Left lung (tissue), 10 donors: ENCODE measurements around the gene RSPO1. TPM values are rescaled to one million over a fixed set of nuclear protein-coding genes. Genes with fewer than 3 reads are reported as not detected.
"Not testable (repeated sequence)": the region's sequence is repeated elsewhere in the genome, so short reads cannot be mapped to it uniquely, and the experiment has no call there.

ENCODE experiments used
- ATAC-seq: fragments of 200-7000 bp; cut with Tn5 transposase; one replicate; pipeline ENCODE4 v1.9.1; 2020; ENCODE audit warnings: moderate library complexity
- DNase-seq, 4 donors: peaks; one replicate each; pipeline ENCODE4 v3.0.0-alpha.2; 2013 to 2020
- H3K27ac ChIP-seq, 2 donors: fragments of 200-600 bp; sonication (generic) in 1 of 2; one replicate each; pipeline versions ENCODE4 v1.5.0 to v1.8.0; 2020 to 2021
- H3K27me3 ChIP-seq, 2 donors: fragments of 200-600 bp; sonication (generic) in 1 of 2; one replicate each; pipeline versions ENCODE4 v1.5.0 to v1.8.0; 2020 to 2021
- H3K36me3 ChIP-seq, 2 donors: fragments of 200-600 bp; sonication (generic) in 1 of 2; one replicate each; pipeline versions ENCODE4 v1.5.0 to v1.8.0; 2020 to 2021
- H3K4me1 ChIP-seq, 2 donors: fragments of 200-600 bp; one replicate each; pipeline ENCODE4 v1.8.0; 2021
- H3K4me3 ChIP-seq, 2 donors: fragments of 200-600 bp; sonication (generic) in 1 of 2; one replicate each; pipeline versions ENCODE4 v1.5.0 to v1.8.0; 2020 to 2021; ENCODE audit warnings: mild to moderate bottlenecking in 1 of 2
- H3K9me3 ChIP-seq, 2 donors: fragments of 200-600 bp; sonication (generic) in 1 of 2; one replicate each; pipeline versions ENCODE4 v1.5.0 to v1.8.0; 2020 to 2021
- CTCF ChIP-seq, 2 donors: fragments of 200-600 bp; sonication (generic) in 1 of 2; IDR thresholded peaks; one replicate each; pipeline versions ENCODE4 v1.5.0 to v1.8.0; 2021; ENCODE audit warnings: antibody characterized with exemption in 2 of 2
- intact Hi-C, 2 donors: fragments of 100-400 bp; cut with DNase I; formaldehyde crosslinking; loops; one replicate each; pipeline versions ENCODE4 v1.11.2 to v1.14.2; 2022
- polyA plus RNA-seq, 6 donors: library from polyadenylated mRNA; unstranded; fragments of 120-200 nt; gene quantifications; one replicate each; pipeline ENCODE4 v1.2.1, GENCODE V29; 2013; ENCODE audit not compliant: insufficient read length in 6 of 6
- total RNA-seq, 2 donors: library from RNA; stranded (reverse); fragmentation: NEBNext Ultra II Directional; extraction: Animal tissue kit (Norgen Biotek cat#: 25700); gene quantifications; one replicate each; pipeline ENCODE4 v1.2.1, GENCODE V29; 2021
- donor health status: DM: no; HTN: yes; CAD: no.
- donor health status: DM: no; HTN: no; CAD: no.

The RSPO1 gene
- total and polyA plus RNA-seq, 8 donors = 0.52 to 2.2 (median 1.5) TPM

GRCh38 chr1:37596182-37596667 lies 38.5 kb downstream of the RSPO1 start:
- Histone ChIP-seq H3K27me3 (no peaks in the 10 kb centered on the region), H3K36me3 (peaks cover 0 to 20% of the 10 kb centered on the region in 2 donors), H3K9me3 (no peaks in the 10 kb centered on the region), H3K4me3 (peak overlapping the region; percentile 66 to 72), H3K4me1 (peaks cover 12 to 22% of the 10 kb centered on the region in 2 donors), H3K27ac (peak overlapping the region; percentile 72 to 87)
- ATAC-seq (peak; percentile 18), DNase-seq (no peak)
- intact Hi-C loops = no loop called here
- TF ChIP-seq CTCF (IDR thresholded peaks at IDR 0.05) = no peak

GRCh38 chr1:37595440-37596181 lies 39.1 kb downstream of the RSPO1 start, which contains the start of gene GNL2:
Gene GNL2 (minus strand): TSS chr1:37595937. CDS start chr1:37595822, 115 bp downstream.
- intact Hi-C loops = no loop called here
- Histone ChIP-seq H3K4me3 (peak within 1 kb of the TSS; percentile 66 to 72), H3K36me3 (peaks cover 0 to 26% of the 10 kb centered on the region in 2 donors), H3K27me3 (no peaks in the 10 kb centered on the region), H3K9me3 (no peaks in the 10 kb centered on the region), H3K27ac (peak within 1 kb of the TSS; percentile 72 to 87), H3K4me1 (peaks cover 12 to 22% of the 10 kb centered on the region in 2 donors)
- TF ChIP-seq CTCF (IDR thresholded peaks at IDR 0.05) = no peak
- ATAC-seq = peak; percentile 100
- peak; percentile 98 to 100 (median 98) for DNase-seq

GRCh38 chr1:37593726-37594125 lies 41.0 kb downstream of the RSPO1 start:
- H3K4me1 ChIP-seq = peaks cover 12 to 22% of the 10 kb centered on the region in 2 donors
- intact Hi-C loops = no loop called here
- peaks cover 0 to 45% of the 10 kb centered on the region in 2 donors for H3K36me3 ChIP-seq
- no peak for ATAC-seq
- no peak overlapping the region for H3K27ac ChIP-seq
- H3K9me3 ChIP-seq = no peaks in the 10 kb centered on the region
- no peak for DNase-seq
- TF ChIP-seq CTCF (IDR thresholded peaks at IDR 0.05) = no peak
- H3K27me3 ChIP-seq = no peaks in the 10 kb centered on the region
- H3K4me3 ChIP-seq = no peak overlapping the region

GRCh38 chr1:37588939-37589338 lies 45.8 kb downstream of the RSPO1 start:
- no peak for TF ChIP-seq CTCF (IDR thresholded peaks at IDR 0.05)
- no peak for DNase-seq
- H3K36me3 ChIP-seq = peaks cover 0 to 89% of the 10 kb centered on the region in 2 donors
- H3K27me3 ChIP-seq = no peaks in the 10 kb centered on the region
- H3K4me1 ChIP-seq = peaks cover 0 to 6% of the 10 kb centered on the region in 2 donors
- no peak for ATAC-seq
- no peak overlapping the region for H3K27ac ChIP-seq
- no peaks in the 10 kb centered on the region for H3K9me3 ChIP-seq
- no peak overlapping the region for H3K4me3 ChIP-seq
- intact Hi-C loops = no loop called here

- H3K27ac ChIP-seq, DNase-seq, ATAC-seq, H3K4me3 ChIP-seq, intact Hi-C loops, H3K27me3 ChIP-seq, H3K4me1 ChIP-seq, H3K9me3 ChIP-seq: not testable (repeated sequence)
- H3K36me3 ChIP-seq = peaks cover 0 to 96% of the 10 kb centered on the region in 2 donors
Observed at GRCh38 chr1:37584544-37584943, 50.1 kb downstream of the RSPO1 start.
